RPMI8226 (cell line): ENCODE measurements around the gene CAMK1G.

Source experiments
- DNase-seq: peaks from one replicate; pipeline ENCODE4 v3.0.0-alpha.2; 2015

The CAMK1G gene

GRCh38 chr1:209565759-209566678 lies 17.5 kb upstream of the CAMK1G start:
- DNase-seq: peak; percentile 85

GRCh38 chr1:209567698-209568175 lies 15.8 kb upstream of the CAMK1G start:
- DNase-seq: no peak

GRCh38 chr1:209569455-209570207 lies 13.9 kb upstream of the CAMK1G start:
- DNase-seq: peak; percentile 86

GRCh38 chr1:209570743-209571142 lies 12.8 kb upstream of the CAMK1G start:
- DNase-seq: no peak

GRCh38 chr1:209576392-209577197 lies 6.9 kb upstream of the CAMK1G start:
- peak; percentile 79 for DNase-seq

- DNase-seq: no peak
These were observed 6.2 kb upstream of the CAMK1G start for GRCh38 chr1:209577346-209577745.

GRCh38 chr1:209580577-209580976 lies 2.9 kb upstream of the CAMK1G start:
- DNase-seq: no peak

GRCh38 chr1:209584231-209584672 lies 738 bp downstream of the CAMK1G start:
- no peak for DNase-seq

- DNase-seq: no peak
These were observed 1.7 kb downstream of the CAMK1G start for GRCh38 chr1:209585197-209585596.

GRCh38 chr1:209585672-209586071 lies 2.2 kb downstream of the CAMK1G start:
- peak; percentile 32 for DNase-seq

- DNase-seq: no peak
These were observed 2.8 kb downstream of the CAMK1G start for GRCh38 chr1:209586221-209586740.

- no peak for DNase-seq
These were observed 4.3 kb downstream of the CAMK1G start for GRCh38 chr1:209587789-209588188.

- DNase-seq: no peak
These were observed 5.9 kb downstream of the CAMK1G start for GRCh38 chr1:209589440-209589839.

- no peak for DNase-seq
These were observed 6.3 kb downstream of the CAMK1G start for GRCh38 chr1:209589863-209590262.

GRCh38 chr1:209590405-209590804 lies 6.9 kb downstream of the CAMK1G start:
- no peak for DNase-seq

GRCh38 chr1:209593747-209594146 lies 10.2 kb downstream of the CAMK1G start:
- DNase-seq: no peak

GRCh38 chr1:209594440-209594839 lies 10.9 kb downstream of the CAMK1G start:
- no peak for DNase-seq

- no peak for DNase-seq
These were observed 11.5 kb downstream of the CAMK1G start for GRCh38 chr1:209595028-209595427.

- DNase-seq: no peak
These were observed 12.2 kb downstream of the CAMK1G start for GRCh38 chr1:209595599-209596285.

- DNase-seq: no peak
These were observed 14.0 kb downstream of the CAMK1G start for GRCh38 chr1:209597499-209597898.

- no peak for DNase-seq
These were observed 14.7 kb downstream of the CAMK1G start for GRCh38 chr1:209598227-209598626.

GRCh38 chr1:209600541-209600940 lies 17.0 kb downstream of the CAMK1G start:
- DNase-seq: no peak
